ENCODE data around the gene MRPL14. TPM values are rescaled to one million over a fixed set of nuclear protein-coding genes. Genes with fewer than 3 reads are reported as not detected.

MRPL14 gene
- total and polyA plus RNA-seq, 2 of the 8 experiments (the other 6 are each of a cell fraction or from before 2014, with no cell fraction given): 82.0 to 97.1 TPM

DNA sequence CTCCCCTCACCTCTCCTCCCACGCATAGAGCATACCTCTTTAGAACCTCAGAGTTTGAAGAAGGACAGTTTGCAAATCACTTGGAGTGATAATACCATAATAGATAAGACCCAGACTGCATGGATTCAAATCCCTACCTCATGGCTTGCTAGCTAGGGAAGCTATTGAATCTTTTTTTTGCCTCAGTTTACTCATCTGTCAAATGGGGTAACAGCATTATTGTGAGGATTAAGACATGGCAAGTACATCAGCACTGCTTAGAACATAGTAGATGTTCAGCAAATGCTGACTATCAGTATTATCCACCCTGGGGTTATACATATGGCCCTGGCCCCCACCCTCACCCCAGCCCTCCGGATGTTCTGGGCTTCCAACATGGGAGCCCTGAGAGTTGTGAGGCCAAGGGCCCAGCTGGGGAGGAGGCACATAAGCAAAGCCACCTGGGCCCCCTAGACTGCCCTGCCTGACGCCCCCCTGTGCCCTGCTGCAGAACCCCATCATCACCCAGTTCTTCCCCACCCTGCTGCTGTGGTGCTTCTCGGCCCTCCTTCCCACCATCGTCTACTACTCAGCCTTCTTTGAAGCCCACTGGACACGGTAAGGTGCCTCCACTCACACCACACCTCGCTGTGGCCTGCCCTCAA, 22.2 kb upstream of the MRPL14 start:
- Histone ChIP-seq H3K56ac (replicated peaks; ENCODE audit: insufficient read length, low read depth, low read length) (no peak overlapping the region), H2BK120ac (replicated peaks; ENCODE audit: low read depth, low read length) (no peak overlapping the region), H3K14ac (ENCODE audit: insufficient read length) (no peak overlapping the region), H2AK5ac (ENCODE audit: low read depth, low read length) (no peak overlapping the region), H3K23ac (ENCODE audit: insufficient read length) (no peak overlapping the region), H4K20me1 (replicated peaks in 1 of 2; ENCODE audit: control insufficient read depth in 1 of 2, insufficient read depth in 2 of 2, low read length in 2 of 2) (peaks cover 2 to 3% of the 10 kb centered on the region in 2 experiments), H2BK20ac (ENCODE audit: low read length) (no peak overlapping the region), H3K9ac (replicated peaks in 1 of 4; ENCODE audit: extremely low read depth in 1 of 4, low read depth in 3 of 4, low read length in 3 of 4) (no peak overlapping the region), H4K8ac (ENCODE audit: extremely low read depth, insufficient read depth, low read length) (no peak overlapping the region), H3K18ac (ENCODE audit: extremely low read depth, low read length) (no peak overlapping the region), H3K27me3 (replicated peaks in 1 of 4; ENCODE audit: control insufficient read depth in 3 of 4, extremely low read depth in 1 of 4, insufficient read depth in 3 of 4, low read length in 3 of 4) (no peaks in the 10 kb centered on the region), H3K9me3 (ENCODE audit: insufficient read depth in 2 of 2, low read depth in 1 of 2, low read length in 1 of 2) (no peaks in the 10 kb centered on the region), H3K4ac (replicated peaks; ENCODE audit: insufficient read length, low read depth, low read length) (no peak overlapping the region), H2AFZ (ENCODE audit: low read length) (no peak overlapping the region), H3K79me2 (ENCODE audit: control insufficient read depth in 1 of 2, insufficient read depth in 2 of 2, low read length in 2 of 2) (no peaks in the 10 kb centered on the region), H3K27ac (ENCODE audit: low read depth, low read length) (no peak overlapping the region), H2BK5ac (ENCODE audit: low read depth, low read length) (no peak overlapping the region), H4K91ac (replicated peaks; ENCODE audit: insufficient read length, low read length) (no peak overlapping the region), H3K23me2 (ENCODE audit: low read depth, low read length) (no peaks in the 10 kb centered on the region), H2BK12ac (ENCODE audit: low read depth, low read length) (no peak overlapping the region), H2BK15ac (ENCODE audit: low read length) (no peak overlapping the region), H3K4me3 (ENCODE audit: extremely low read depth in 1 of 4, insufficient read depth in 2 of 4, low read depth in 3 of 4, low read length in 4 of 4) (no peak overlapping the region), H3K36me3 (ENCODE audit: control insufficient read depth in 2 of 4, insufficient read depth in 4 of 4, low read length in 3 of 4) (peaks cover 10 to 32% (median 27%) of the 10 kb centered on the region in 4 experiments; a peak in 7 of 8 replicates), H3K4me2 (ENCODE audit: insufficient read depth in 1 of 2, low read depth in 2 of 2, low read length in 2 of 2) (no peak overlapping the region), H3K4me1 (replicated peaks in 1 of 4; ENCODE audit: control insufficient read depth in 3 of 4, insufficient read depth in 4 of 4, low read length in 3 of 4) (peaks cover 0 to 3% (median under 1%) of the 10 kb centered on the region in 4 experiments; a peak in 2 of 7 replicates), H3K79me1 (ENCODE audit: low read depth, low read length) (no peaks in the 10 kb centered on the region), H4K5ac (ENCODE audit: insufficient read length, low read depth, low read length) (no peak overlapping the region)
- 89% methylated on average over 7 of the region's 7 CpGs; no CpG with 5 or more reads in 1 of the 2 experiments for WGBS, 2 experiments (ENCODE audit: extremely low coverage in 1 of 2, insufficient coverage in 1 of 2, insufficient read length in 1 of 2, insufficient replicate concordance in 2 of 2, low coverage in 1 of 2, low lambda C conversion rate in 2 of 2, missing lambda C conversion rate in 1 of 2)
- FAIRE-seq: no peak
- CTCF ChIA-PET (ENCODE audit: partially characterized antibody): interaction anchor here (1.0 to 3.0 kb wide), 8 partner anchors 14 to 190 kb away, joined by 3 to 28 read pairs (median 7); no protein-coding TSS in a partner anchor
- POLR2A ChIA-PET (ENCODE audit: partially characterized antibody): interaction anchor here (1.1 to 1.4 kb wide), 3 partner anchors 51 to 107 kb away, joined by 3 to 6 read pairs (median 3); no protein-coding TSS in a partner anchor
- no peak for DNase-seq (ENCODE audit: low read depth in 1 of 2, low spot score in 2 of 2)
- no peak for TF ChIP-seq CBX8 (IDR thresholded peaks at IDR 0.05; ENCODE audit: borderline replicate concordance, low read depth, low read length)
- TF ChIP-seq SP4 (IDR thresholded peaks at IDR 0.05; ENCODE audit: low read length): no peak
- TF ChIP-seq CHD1 (IDR thresholded peaks at IDR 0.05; ENCODE audit: low read depth, low read length): no peak
